CD1c-positive myeloid dendritic cell (primary cell): Measurements from ENCODE around the gene S100A6.
A peak's percentile ranks its signal among the peaks of the same experiment; 100 is the strongest.

Source experiments
- DNase-seq: peaks from one replicate; pipeline ENCODE4 v3.0.0-alpha.2; 2016; ENCODE audit errors: extremely low spot score

The S100A6 gene

DNA sequence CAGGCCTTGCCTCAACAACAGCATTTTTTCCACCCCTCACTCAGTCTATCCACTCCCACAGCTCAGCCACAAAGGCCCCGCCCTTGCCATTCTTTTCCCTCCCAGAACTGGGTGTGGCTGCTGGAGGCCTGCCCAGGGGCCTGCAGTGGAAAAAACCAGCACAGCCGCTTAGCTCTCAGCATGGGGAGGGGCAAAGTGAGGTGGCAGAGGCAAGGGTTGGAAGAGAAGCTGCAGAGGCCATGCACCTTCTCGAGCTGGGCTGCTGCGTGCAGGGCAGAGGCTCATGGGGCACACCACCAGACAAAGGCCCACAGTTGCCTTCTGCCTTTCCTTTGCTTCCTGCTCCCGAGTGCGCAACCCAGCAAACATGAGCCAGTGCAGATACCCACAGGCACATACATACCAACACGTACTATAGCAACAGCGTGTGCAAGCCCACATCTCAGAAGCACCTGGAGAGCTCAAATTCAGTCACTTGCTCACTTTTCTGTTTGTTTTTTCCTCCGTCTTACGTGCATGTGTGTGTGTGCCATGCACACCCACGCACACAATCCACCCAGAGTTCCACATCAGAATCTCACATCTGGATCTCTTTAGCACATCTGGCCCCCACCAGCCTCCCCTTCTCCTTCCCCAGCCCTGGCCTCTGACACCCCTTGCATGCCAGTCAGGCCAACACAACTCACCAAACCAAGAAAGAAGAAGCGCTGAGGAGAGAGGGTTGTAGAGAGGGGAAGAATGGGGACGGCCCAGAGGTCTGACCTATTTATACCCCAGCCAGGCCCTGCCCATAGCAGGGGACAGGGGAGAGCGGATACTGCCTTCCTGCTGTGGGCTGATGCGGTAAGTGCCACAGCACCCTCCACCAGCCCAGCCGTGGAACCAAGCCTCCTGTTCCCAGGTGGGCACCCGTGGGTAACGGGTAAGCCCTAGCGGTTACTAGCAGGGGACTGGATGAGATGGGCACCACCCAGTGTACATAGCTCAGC is 9.6 kb upstream of the S100A6 start, which contains the start of gene S100A4:
Gene S100A4 (minus strand): TSS at position 740 of the 989 bp plus-strand sequence. CDS start 1,012 bp downstream, outside the sequence.
- peak; percentile 84 for DNase-seq

DNA sequence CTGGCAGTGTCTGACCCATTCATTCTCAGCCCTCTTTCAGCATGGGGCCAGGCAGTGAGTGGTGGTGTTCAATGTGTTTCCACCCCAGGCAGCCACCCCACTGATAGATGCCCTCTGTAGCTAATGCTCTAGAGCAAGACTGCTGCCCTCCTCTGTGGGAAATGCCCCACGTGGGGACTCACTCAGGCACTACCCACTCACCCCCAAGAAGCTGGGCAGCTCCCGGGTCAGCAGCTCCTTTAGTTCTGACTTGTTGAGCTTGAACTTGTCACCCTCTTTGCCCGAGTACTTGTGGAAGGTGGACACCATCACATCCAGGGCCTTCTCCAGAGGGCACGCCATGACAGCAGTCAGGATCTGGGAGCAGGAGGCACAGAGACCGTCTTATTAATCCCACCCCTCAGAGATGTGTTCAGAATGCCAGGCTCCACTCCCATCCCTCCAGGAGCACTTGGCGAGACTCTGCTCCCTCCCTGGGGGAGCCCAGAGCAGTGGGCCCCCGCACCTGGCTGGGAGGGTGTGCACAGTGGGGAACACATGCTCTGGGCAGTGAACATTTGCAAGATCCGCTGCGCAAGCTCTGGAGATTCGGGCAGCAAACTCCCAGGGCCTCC is 8.8 kb upstream of the S100A6 start:
- no peak for DNase-seq

DNA sequence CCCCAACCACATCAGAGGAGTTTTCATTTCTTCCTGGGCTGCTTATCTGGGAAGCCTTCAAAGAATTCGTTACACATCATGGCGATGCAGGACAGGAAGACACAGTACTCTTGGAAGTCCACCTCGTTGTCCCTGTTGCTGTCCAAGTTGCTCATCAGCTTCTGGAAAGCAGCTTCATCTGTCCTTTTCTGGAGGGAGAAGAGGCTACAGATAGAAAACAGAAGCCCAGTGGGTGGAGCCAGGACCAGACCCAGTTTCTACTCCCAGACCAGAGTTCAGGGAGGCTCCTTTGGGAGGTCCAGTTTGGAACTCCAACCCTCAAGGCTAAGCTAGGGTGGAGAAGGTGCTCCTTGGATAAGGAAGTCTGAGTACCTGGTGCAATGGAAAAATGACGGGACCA is 7.9 kb upstream of the S100A6 start:
- DNase-seq = no peak

DNA sequence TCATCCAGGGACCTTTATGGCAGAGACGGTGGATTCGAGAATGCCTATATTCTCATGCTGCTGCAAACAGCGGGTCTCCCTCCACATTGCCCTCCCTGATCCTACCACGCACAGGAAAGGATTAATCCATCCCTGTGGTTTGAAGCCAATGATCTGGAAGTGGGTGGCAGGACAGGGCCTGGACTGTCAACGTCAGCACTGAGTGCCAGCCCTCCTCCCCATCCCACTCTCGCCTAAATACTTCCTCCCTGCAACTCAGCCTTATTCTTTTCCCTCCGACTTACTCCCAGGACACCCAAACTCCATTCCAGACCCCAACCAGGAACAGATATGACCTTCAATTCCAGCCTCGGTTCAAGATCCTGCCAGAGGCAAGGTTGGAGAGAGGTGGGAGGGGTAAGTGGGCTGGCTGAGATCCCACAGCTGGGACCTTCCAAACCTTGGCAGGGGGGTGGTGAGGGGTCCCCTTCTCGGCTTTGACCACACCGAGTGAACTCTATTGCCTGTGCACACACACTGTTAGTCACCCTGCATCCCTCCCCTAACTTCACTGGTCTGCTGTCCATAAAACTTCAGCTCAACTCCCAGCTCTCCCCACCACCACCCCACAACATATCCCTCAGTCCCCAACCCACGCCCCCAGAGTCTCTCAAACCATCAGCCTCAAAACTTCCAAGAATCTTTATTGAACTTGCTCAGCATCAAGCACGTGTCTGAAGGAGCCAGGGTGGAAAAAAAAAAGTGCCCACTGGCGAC is 7.3 kb upstream of the S100A6 start:
- no peak for DNase-seq

DNA sequence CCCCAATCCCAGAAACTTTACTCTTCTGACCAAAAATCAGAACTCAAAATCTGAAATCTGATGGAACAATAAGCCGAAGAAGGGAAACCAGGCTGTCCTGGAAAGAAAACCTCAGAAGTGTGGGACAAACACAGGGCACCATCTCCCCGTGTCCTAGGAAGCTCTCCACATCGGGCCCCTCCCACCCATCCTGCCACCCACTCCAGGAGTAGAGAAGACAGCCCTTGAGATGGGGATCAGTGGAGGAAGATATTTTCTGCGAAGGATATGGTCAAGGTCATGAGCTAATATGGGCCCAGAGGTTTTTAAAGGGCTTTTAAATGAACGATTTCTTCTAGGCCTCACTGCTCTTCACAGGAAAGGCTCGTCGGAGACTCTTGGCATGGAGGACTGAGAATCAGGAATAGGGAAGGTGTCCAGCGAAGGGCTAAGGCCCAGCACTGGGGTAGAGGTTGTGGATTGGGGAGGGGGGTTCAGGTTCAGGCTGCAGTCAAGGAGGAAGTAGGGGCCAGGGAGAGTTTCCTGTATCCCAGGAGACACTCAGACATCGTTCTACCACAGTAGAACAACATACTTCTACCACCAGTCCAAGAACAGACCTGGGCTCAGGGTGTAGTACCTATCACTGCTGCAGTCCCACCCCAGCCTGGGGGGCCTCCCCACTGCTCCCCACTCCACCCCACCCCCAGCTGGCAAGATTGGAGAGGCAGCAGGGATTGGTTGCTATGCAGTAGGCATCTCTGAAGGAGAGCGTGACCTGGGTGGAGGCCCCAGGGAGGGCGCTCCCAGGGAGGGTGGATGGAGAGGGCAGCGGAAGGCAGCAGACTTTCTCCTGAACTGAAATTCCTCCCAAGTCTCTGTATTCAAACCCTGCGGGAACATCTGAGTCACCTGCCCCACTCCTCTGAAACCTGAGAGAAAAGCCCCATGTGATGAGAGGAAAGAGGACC is 6.1 kb upstream of the S100A6 start:
- peak; percentile 37 for DNase-seq

DNA sequence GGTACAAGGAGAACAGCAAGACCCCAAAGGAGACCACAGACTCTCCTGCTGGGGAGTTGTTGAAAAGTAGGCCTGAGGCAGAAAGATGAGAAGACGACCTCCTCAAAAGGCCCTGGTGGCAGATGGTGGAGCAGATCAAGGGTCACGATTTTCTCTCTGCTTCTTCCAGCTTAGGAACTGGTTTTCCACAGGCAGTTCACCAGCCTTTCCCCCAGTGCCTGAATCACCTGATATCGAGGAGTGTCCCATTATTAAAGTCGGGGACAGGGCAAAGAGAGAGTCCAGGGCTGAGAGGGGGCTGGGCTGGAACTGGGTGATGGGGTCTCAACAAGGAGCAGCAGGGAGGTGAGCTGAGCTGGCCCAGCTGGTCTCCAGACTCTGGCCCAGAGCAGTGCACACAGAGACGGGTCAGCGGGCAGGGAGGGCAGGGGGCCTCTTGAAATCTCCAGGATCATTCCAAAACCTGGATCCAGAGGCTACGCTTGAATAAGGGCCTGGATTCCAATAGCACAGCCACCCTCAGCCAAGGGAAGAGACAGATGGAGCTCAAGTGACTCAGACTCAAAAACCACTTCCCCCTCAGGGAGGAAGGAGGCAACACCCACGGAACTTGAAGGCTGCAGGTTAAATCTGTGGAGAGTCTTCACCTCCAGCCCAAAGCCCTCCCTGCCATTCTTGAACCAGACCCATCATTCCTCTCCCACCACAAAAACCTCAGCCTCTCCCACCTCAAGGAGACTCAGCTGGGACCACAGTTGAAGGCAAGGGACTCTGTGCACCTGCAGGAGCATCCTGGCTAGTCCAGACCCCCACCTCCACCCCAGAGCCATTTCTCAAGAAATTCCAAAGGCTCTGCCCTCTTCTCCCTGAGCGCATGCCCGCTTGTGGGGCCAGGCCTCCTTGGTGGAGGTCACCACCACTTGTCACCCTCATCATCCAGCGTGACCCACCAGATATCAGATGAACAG is 4.9 kb upstream of the S100A6 start, which contains the start of gene S100A5:
Gene S100A5 (minus strand): TSS at position 541 of the 968 bp plus-strand sequence. CDS start 743 bp downstream, outside the sequence.
- DNase-seq = peak; percentile 80

DNA sequence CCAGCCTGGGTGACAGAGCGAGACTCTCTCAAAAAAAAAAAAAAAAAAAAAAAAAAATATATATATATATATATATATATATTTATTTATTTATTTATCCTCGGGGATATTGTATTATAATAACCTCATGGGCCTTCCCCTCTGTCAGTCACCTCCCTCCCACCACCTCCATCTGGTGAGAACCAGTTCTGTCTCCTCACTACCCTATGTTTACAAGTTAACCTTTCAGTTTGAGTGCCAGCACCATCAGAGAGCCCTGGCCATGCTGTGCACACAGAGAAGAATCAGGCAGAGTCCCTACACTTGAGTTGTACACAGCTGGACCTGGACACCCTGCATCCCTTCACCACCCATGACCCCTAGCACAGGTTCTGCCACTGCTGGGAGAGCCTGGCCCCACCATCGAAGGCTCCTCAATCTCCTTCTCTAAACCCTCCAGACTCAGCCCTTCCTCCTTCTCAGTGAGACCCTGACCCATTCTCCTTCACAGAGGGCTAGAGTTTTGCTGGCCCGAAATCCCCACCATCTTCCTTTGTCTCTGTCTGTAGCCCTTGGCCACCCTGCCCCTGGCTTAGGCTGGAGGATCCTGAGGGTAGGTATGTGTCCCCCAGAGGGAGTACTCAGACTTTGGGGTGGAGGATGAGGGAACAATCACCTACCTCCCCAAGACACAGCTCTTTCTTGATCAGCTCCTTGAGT is 3.8 kb upstream of the S100A6 start:
- DNase-seq = no peak

DNA sequence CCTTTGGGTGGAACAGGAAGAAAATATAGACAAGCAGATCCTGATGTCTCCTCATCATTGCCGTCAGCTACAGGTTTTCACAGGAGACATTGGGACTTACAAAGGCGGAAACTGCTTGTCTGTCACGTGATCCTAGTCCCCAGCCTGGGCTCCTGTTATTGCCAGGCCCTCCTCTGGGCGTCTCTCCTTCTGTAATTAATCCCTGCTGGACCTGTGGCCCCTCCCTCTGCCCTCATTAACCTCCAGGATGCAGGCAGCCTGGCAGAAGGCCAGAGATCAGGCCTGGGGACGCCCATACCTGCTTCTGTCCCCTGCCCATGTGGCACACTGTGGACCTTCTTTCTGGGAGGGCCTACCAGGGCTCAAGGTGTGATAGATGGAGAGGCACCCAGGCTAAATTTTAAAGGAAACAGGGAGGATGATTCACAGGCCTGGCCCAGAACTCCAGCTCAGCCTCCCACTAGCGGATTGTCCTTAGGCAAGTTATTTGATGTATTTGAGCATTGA is 2.6 kb upstream of the S100A6 start:
- no peak for DNase-seq

DNA sequence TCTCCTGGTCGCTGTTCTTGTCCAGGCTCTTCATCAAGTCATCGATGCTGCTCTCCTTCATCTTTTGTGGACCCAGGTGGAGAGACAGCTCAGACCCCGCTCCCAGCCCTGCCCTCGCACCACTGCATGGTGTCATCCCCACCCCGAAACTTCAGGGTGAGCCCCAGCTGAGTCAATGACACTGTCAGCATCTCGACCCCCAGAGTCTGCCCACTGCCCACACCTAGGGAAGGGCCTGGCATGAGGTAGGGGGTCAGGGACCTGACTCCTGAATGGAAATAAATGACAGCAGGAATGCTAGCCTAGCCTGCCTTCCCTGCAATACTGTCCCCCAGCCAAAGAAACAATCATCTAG is 1.6 kb upstream of the S100A6 start:
- DNase-seq = no peak

DNA sequence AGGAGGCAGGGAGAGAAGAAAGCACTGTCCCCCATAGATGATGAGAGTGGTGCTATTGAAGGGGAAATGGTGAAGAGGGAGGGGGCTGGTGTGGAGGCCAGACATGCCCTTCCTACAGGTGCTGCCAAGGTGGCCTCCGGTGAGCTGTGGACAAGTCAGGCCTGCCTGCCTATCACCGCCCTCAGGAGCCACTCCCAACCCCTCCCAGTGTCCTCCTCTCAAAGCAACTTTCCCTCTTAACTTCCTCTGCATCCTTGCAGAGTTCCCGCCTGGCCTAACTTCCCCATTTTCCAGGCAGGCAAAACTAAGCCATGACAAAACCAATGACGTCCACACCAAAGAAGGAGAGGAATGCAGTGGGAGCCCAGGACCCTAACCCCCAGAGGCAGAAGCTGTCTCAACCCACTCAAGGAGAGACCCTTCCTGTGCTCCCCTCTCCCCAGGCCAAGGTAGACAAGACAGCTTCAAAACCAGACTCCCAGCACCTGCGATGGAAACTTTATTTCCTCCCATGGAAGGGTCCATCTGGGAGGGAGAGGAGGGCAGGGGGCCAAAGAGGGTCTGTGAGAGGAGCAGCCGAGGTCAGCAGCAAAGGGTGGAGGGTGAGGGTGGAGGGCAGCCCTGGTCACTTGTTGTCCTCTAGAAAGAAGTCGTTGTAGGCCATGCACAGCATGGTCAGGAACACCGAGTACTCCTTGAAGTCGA is 1.0 kb upstream of the S100A6 start:
- peak; percentile 64 for DNase-seq

DNA sequence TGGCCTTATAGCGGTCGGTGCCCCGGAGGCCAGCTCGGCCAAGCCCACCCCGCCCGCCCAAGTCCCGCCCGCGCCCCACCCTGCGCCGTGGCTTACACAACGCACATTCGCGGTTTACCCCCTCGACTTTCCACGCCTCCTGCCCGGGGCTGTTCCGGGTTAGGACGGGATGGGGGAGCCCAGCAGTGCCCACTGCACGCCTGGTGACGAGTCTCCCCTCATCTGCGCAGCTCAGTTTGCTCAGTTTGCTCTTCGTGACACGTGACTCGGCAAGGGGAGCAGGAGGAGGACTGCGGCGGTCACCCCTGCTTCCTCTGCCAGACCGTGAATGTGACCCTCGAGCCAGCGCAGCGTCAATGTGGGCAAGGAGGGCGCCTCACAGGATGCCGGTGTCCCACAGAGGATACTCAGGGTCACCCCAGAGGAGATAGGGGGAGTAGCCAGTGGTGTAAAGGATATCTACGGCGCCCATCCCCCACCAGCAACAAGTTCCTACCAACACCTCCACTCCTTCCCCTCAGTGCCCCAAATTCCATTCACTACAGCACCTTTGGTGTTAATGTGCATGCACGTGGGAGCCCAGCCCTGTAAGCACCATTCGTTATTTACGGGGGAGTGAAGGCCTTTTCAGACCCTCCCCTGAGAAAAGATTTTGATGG is 350 bp upstream of the S100A6 start:
- DNase-seq = peak; percentile 87

DNA sequence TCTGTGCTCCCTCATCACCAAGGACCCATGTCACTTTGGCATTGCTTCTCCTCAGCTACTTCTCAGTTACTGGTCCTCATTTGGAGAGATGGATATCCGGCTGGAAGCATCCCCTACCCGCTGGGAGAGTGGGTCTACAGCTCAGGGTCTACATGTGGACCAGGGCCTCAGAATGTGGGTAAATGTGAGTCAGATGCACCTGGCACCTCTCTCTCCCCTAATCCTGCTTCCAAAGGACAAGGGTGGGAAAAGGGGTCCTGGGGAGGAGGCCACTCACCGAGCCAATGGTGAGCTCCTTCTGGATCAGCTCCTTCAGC is 908 bp downstream of the S100A6 start:
- no peak for DNase-seq

DNA sequence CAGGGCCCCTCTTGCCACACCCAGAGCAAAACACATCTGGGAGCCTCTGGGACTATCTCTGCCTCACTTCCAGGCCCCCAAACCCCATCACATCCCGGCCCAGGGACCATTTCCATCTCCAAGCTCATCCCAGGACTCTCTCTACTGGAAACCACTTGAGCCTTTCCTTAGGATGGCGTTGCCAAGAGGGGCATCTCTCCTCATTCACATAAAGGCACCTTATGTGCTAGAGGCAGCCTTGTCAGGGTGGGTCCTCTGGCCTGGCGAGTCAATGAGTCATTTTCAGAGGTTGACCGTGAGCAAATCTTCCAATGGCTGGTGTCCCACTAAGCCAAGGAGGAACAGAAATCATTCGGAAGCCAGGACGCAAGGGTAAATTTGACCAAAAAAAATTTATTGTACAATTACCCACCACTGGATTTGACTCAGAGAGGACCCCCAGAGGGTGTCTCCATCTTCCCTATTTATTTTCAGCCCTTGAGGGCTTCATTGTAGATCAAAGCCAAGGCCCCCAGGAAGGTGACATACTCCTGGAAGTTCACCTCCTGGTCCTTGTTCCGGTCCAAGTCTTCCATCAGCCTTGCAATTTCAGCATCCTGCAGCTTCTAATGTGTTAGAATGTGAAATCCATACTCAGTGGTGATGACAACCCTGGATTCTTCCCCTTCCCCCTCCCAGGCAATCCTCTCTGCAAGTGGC is 1.4 kb downstream of the S100A6 start:
- DNase-seq = no peak

DNA sequence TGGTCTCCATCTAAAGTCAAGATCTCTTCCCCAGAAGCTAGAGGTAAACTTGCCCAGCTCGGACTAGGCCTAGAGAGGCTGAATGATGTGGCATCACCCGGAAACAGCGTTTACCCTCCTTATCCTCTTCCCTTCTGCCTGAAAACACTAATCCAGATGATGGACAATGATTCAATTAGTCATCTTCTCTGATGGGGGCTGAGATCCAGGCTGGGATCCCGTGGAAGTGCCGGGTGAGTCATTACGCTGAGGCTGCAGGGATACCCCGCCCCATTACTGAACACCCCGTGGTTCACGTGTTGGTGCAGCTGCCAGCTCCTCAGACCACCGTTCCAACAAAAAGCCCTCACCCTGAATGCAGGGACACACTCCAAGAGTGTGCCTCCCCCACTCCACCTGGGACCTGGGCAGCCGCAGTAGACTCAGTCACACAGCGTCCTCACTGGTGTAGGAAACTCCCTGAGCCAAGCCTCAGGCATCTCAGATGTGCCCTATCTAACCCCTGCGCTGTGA is 2.0 kb downstream of the S100A6 start:
- no peak for DNase-seq

DNA sequence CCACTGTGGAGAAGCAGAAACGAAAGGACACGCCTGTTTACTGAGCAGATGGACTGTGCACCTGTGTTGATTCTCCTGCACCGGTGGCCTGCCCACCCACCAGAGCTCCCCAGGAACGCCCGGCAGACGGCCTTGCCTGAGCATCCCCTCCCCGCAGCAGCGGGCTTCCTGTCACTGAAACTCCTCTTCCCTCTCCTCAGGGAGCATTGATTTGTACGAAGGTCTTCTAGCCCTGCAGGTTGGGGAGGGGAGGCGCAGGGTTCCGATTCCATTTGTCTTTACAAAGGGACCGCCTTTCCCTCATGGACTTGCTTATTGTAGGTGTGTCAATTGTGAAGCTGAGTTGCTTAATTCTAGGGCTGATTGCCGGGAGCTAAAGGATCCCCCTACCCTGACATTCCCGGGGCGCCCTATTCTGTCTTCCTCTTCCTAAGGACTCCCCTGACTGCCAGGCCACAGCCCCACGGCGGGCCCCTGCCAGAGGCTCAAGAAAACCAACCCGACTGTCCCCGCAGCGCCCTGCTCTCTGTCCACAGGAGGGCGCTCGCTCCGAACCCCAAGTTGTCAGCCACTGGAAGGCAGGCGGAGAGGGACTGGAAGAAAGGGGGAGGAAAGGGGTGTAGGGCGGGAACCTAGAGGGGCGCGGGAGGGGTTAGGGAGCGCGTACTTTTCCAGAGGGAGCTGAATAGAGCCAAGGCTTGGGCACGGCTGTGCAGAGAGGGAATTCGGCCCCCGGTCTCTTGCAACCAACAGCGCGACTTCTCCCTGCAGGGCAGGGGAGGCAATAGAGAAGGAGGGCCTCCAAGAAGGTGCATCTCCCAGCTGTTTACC is 2.8 kb downstream of the S100A6 start:
- peak; percentile 84 for DNase-seq

DNA sequence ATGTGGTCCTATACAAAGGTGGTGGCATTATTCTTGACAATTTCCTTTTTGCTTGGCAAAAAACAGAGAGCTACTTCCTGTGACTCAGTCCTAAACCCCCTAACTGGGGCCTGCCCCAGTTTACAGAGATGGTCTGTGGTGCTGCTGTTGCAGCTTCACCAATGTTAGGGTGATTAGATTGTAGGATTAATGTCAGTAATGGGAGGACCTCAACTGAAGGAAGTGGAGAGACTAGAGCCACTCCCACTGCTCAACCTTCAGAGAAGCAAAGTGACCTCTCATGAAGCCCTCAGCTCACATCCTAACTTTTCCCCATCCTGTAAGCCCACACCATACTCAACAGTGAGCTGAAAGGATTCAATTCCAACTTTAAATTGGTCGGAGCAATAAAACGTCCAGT is 3.6 kb downstream of the S100A6 start:
- no peak for DNase-seq
